TTC549 (cell line): ENCODE results near the gene GNB4.
A peak's percentile ranks its signal among the peaks of the same experiment; 100 is the strongest.

Experiments
- FAIRE-seq: peaks from 2 replicates; lab custom pipeline; 2012; peaks lifted over from hg19 to GRCh38; lab: Jason Lieb, UNC

GNB4 gene

GRCh38 chr3:179451265-179452175 lies at the start of gene GNB4:
TSS of gene GNB4 (minus strand) at chr3:179451470. CDS start at chr3:179426200, 25,270 bp downstream.
- no peak for FAIRE-seq

GRCh38 chr3:179495483-179495882 lies 44.2 kb upstream of the GNB4 start:
- FAIRE-seq = no peak

- no peak for FAIRE-seq
Observed at GRCh38 chr3:179493260-179493659, 42.0 kb upstream of the GNB4 start.

- no peak for FAIRE-seq
Observed at GRCh38 chr3:179488213-179488612, 36.9 kb upstream of the GNB4 start.

GRCh38 chr3:179486806-179487205 lies 35.5 kb upstream of the GNB4 start:
- no peak for FAIRE-seq

- FAIRE-seq = no peak
Observed at GRCh38 chr3:179482857-179483256, 31.6 kb upstream of the GNB4 start.

- no peak for FAIRE-seq
Observed at GRCh38 chr3:179476215-179476614, 24.9 kb upstream of the GNB4 start.

GRCh38 chr3:179474480-179474879 lies 23.2 kb upstream of the GNB4 start:
- FAIRE-seq = no peak

- no peak for FAIRE-seq
Observed at GRCh38 chr3:179473565-179473964, 22.3 kb upstream of the GNB4 start.

GRCh38 chr3:179464323-179465092 lies 13.2 kb upstream of the GNB4 start:
- no peak for FAIRE-seq

- FAIRE-seq = no peak
Observed at GRCh38 chr3:179463319-179463718, 12.0 kb upstream of the GNB4 start.

- no peak for FAIRE-seq
Observed at GRCh38 chr3:179460260-179460659, 9.0 kb upstream of the GNB4 start.

GRCh38 chr3:179455954-179456353 lies 4.7 kb upstream of the GNB4 start:
- FAIRE-seq = no peak

- no peak for FAIRE-seq
Observed at GRCh38 chr3:179454887-179455286, 3.6 kb upstream of the GNB4 start.

GRCh38 chr3:179453967-179454366 lies 2.7 kb upstream of the GNB4 start:
- FAIRE-seq = no peak

GRCh38 chr3:179452872-179453271 lies 1.6 kb upstream of the GNB4 start:
- FAIRE-seq = no peak

GRCh38 chr3:179452176-179452564 lies 900 bp upstream of the GNB4 start:
- peak; percentile 95 for FAIRE-seq

GRCh38 chr3:179450901-179451264 lies 387 bp downstream of the GNB4 start:
- no peak for FAIRE-seq

GRCh38 chr3:179450261-179450701 lies 989 bp downstream of the GNB4 start:
- no peak for FAIRE-seq

GRCh38 chr3:179449636-179450035 lies 1.6 kb downstream of the GNB4 start:
- no peak for FAIRE-seq

GRCh38 chr3:179447251-179447650 lies 4.0 kb downstream of the GNB4 start:
- no peak for FAIRE-seq

- FAIRE-seq = no peak
Observed at GRCh38 chr3:179446501-179446900, 4.8 kb downstream of the GNB4 start.

- FAIRE-seq = no peak
Observed at GRCh38 chr3:179438841-179439240, 12.4 kb downstream of the GNB4 start.
